BJ (cell line): ENCODE data around the gene SSBP2. TPM values are rescaled to one million over a fixed set of nuclear protein-coding genes. Genes with fewer than 3 reads are reported as not detected.

Experiments
- CTCF ChIA-PET: fragments of 350-600 bp; formaldehyde crosslinking; extraction: SDS; loops from one replicate; lab custom pipeline; 2021; ENCODE audit warnings: antibody characterized with exemption, inconsistent platforms; lab: Yijun Ruan, JAX
- POLR2A ChIA-PET: fragments of 300-600 bp; sonication (Branson Sonifier 250); formaldehyde crosslinking; extraction: SDS; loops from one replicate; lab custom pipeline; 2021; ENCODE audit warnings: antibody characterized with exemption; lab: Charles Lee
- DNase-seq: peaks from one replicate; pipeline ENCODE4 v3.0.0-alpha.2; 2011; ENCODE audit warnings: low read depth
- H3K27me3 ChIP-seq: 2 replicates; pipeline ENCODE4 v1.6.0; 2011; ENCODE audit warnings: low read length; ENCODE audit not compliant: control insufficient read depth, insufficient read depth
- H3K36me3 ChIP-seq: 2 replicates; pipeline ENCODE4 v1.5.1; 2011; ENCODE audit warnings: low read length; ENCODE audit not compliant: control insufficient read depth, insufficient read depth
- H3K4me3 ChIP-seq: 2 replicates; pipeline ENCODE4 v1.5.1; 2011; ENCODE audit warnings: low read depth, mild to moderate bottlenecking, control low read depth, low read length
- polyA plus RNA-seq: library from polyadenylated mRNA; depleted of rRNA; stranded (reverse); fragments of >200 nt; gene quantifications from 2 replicates; pipeline ENCODE4 v1.2.3, GENCODE V29; 2011
- TF ChIP-seq, protein P1 (sequence below): IDR thresholded peaks from 2 replicates; pipeline ENCODE4 v1.5.1; 2011; ENCODE audit warnings: low read depth, mild to moderate bottlenecking, control low read depth, inconsistent platforms, low read length, moderate library complexity; ENCODE audit not compliant: insufficient read depth

Gene SSBP2
- polyA plus RNA-seq, 1 experiment, result 68.8 TPM

DNA sequence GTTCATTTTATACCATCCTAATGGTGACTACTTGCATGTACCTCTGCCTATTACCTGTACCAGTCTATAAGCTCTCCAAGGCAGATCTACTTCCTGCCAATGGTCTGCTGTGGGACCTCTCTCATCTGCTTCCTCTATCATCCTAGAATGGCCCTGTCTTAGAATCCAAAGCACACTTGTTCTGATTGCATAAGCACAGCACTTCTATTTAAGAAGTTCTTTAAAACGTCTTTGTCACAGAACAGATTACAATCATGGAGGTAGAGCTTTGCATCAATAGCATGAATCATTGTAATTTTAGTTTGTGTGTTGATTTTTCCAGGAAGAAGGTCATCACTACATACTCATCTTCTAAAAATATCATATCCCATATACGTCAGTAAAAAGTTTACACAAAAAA, 225.2 kb downstream of the SSBP2 start:
- H3K36me3 ChIP-seq, result no peaks in the 10 kb centered on the region
- no peaks in the 10 kb centered on the region for H3K27me3 ChIP-seq
- no peak overlapping the region for H3K4me3 ChIP-seq
- no peak for DNase-seq
- ChIA-PET CTCF (no interaction called here), POLR2A (no interaction called here)
- TF ChIP-seq, protein P1, sequence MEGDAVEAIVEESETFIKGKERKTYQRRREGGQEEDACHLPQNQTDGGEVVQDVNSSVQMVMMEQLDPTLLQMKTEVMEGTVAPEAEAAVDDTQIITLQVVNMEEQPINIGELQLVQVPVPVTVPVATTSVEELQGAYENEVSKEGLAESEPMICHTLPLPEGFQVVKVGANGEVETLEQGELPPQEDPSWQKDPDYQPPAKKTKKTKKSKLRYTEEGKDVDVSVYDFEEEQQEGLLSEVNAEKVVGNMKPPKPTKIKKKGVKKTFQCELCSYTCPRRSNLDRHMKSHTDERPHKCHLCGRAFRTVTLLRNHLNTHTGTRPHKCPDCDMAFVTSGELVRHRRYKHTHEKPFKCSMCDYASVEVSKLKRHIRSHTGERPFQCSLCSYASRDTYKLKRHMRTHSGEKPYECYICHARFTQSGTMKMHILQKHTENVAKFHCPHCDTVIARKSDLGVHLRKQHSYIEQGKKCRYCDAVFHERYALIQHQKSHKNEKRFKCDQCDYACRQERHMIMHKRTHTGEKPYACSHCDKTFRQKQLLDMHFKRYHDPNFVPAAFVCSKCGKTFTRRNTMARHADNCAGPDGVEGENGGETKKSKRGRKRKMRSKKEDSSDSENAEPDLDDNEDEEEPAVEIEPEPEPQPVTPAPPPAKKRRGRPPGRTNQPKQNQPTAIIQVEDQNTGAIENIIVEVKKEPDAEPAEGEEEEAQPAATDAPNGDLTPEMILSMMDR, result no peak

DNA sequence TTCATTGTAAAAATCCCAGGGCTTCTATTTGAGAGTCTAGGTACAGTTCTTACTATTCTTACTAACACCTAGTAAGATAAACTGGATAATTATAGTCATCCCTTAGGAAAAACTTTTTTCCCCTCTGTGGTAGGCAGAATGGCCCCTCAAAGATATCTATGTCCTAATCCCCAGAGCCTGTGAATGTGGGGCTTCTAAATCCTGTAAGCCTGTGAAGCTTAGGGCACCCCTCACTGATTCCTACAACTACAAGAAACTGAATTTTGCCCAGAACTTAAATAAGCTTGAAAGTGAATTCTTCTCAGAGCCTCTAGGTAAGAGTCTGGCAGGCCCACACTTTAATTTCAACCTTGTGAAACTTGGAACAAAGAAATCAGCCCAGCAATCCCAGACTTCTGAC, 226.9 kb downstream of the SSBP2 start:
- ChIA-PET CTCF (interaction anchor here (0.8 kb wide), 1 partner anchor 9 kb away, joined by 3 read pairs; no protein-coding TSS in a partner anchor), POLR2A (no interaction called here)
- Histone ChIP-seq H3K27me3 (no peaks in the 10 kb centered on the region), H3K36me3 (no peaks in the 10 kb centered on the region), H3K4me3 (no peak overlapping the region)
- no peak for DNase-seq
- TF ChIP-seq, protein P1, result no peak

DNA sequence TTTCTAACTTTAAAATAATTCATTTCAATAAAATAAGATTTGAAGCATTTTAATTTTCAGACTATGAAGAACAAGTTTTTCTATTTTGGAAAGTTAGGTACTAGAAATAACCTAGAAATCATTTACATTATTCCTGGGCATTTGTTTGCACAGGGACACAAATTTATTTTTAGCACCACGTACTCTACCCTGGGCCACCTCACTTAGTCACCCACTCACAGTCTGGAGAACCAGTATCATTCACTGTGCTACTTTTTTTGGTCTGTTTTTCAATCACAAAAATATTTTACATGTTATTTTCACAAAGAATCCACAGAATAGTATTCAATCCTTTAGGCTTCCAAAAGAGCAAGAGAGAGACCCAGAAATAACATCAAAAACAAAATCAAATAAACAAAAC, 228.3 kb downstream of the SSBP2 start:
- H3K27me3 ChIP-seq, result no peaks in the 10 kb centered on the region
- DNase-seq, result no peak
- no peaks in the 10 kb centered on the region for H3K36me3 ChIP-seq
- no peak overlapping the region for H3K4me3 ChIP-seq
- CTCF ChIA-PET, result no interaction called here
- POLR2A ChIA-PET, result no interaction called here
- TF ChIP-seq, protein P1, result no peak

DNA sequence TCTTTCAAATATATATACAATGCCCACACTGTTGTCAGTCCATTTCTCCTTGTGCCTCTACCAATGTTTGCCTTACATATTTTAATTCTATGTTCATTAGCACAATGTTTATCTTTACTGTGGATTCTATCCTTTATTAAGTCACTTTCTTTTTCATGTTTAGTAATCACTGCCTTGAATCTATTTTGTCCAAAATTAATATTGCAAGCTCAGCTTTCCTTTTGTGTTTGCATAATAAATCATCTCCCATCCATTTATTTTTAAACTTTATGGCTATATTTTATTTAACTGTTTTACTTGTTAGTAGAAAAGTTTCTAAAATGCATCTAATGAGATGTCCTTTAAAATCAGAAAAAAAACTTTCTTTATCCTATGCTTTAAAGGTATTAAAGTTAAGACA, 230.1 kb downstream of the SSBP2 start:
- ChIA-PET CTCF (no interaction called here), POLR2A (no interaction called here)
- no peak for DNase-seq
- no peaks in the 10 kb centered on the region for H3K27me3 ChIP-seq
- H3K4me3 ChIP-seq, result no peak overlapping the region
- no peaks in the 10 kb centered on the region for H3K36me3 ChIP-seq
- TF ChIP-seq, protein P1, result no peak

DNA sequence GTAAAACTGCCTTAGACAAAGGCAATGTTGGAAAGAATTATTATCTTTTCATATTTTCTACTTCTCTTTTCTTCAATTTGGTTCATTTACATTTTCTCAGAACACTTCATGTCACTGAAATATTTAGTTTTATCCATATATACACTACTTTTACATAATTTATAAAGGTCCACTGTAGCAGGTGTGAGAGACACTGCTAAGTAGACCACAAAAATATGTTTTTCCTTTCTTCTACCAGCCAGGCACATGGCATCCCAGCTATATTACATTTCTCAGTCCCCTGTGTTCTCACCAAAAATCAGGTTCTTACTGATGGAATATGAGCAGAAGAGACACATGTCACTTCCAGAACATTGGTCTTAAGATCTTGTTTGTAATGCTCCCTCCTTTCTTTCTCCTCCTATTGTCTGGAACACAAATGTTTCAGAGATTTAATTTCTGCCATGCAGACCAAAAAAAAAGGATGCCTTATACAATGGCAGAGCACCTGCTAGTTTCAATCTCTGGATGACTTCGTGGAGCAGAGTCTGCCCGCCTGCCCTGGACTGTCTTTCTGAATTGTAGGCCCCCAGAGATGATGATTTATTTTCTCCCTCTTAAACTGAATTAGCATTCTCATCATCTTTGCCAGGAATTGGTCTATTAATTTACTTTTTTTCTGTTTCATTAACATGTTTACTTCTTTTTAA, 231.5 kb downstream of the SSBP2 start:
- H3K4me3 ChIP-seq, result no peak overlapping the region
- H3K36me3 ChIP-seq, result no peaks in the 10 kb centered on the region
- TF ChIP-seq, protein P1, result no peak
- no peak for DNase-seq
- no peaks in the 10 kb centered on the region for H3K27me3 ChIP-seq
- CTCF ChIA-PET, result no interaction called here
- POLR2A ChIA-PET, result no interaction called here
